Cardiac fibroblast (primary cell): ENCODE data around the gene NHS.

ENCODE experiments used
- DNase-seq, 2 donors: peaks; one replicate each; pipeline versions ENCODE4 v3.0.0 to v3.0.0-alpha.2; 2010; ENCODE audit warnings: low read depth in 2 of 2
- H3K4me3 ChIP-seq, 2 donors: replicated peaks in 1 of 2; 1 replicate in 1 of 2; 2 replicates in 1 of 2; pipeline ENCODE4 v1.5.1; 2011; ENCODE audit warnings: low read depth in 2 of 2, low read length in 2 of 2, mild to moderate bottlenecking in 2 of 2, moderate library complexity in 1 of 2
- TF ChIP-seq, protein P1 (sequence below): IDR thresholded peaks from one replicate; pipeline ENCODE4 v1.5.1; 2011; ENCODE audit warnings: low read depth, mild to moderate bottlenecking, low read length, inconsistent platforms

NHS gene

DNA sequence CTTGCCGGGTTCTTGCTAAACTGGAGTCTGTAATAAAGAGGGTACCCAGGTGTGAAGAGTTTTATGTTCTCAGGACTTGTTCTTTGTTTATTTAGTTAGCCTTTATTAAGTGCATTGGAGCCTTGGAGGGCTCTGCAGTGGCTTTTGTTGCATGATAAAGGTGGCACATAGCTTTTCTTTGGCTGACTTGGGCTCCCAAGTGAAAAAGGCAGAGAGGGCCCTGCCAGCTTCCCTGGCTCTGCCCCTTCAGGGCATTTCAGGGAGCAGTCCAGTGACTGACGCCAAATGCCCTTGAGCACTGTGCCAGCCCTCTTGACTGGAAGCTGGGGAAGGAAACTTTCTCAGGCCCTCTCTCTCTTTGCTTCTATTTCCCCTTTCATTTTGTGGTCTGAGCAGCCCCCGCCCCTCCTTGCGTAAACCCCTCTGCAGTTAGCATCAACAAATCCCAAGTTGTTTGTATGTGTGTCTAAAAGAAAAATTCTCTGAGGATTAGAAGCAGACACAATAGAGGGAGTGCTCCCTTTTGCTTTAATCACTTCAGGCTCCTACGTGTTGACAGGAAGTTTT lies 152.2 kb downstream of the NHS start:
- no peak overlapping the region for H3K4me3 ChIP-seq
- peak in 1 of 2 donors; percentile 24 for DNase-seq
- TF ChIP-seq, protein P1, sequence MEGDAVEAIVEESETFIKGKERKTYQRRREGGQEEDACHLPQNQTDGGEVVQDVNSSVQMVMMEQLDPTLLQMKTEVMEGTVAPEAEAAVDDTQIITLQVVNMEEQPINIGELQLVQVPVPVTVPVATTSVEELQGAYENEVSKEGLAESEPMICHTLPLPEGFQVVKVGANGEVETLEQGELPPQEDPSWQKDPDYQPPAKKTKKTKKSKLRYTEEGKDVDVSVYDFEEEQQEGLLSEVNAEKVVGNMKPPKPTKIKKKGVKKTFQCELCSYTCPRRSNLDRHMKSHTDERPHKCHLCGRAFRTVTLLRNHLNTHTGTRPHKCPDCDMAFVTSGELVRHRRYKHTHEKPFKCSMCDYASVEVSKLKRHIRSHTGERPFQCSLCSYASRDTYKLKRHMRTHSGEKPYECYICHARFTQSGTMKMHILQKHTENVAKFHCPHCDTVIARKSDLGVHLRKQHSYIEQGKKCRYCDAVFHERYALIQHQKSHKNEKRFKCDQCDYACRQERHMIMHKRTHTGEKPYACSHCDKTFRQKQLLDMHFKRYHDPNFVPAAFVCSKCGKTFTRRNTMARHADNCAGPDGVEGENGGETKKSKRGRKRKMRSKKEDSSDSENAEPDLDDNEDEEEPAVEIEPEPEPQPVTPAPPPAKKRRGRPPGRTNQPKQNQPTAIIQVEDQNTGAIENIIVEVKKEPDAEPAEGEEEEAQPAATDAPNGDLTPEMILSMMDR = no peak

DNA sequence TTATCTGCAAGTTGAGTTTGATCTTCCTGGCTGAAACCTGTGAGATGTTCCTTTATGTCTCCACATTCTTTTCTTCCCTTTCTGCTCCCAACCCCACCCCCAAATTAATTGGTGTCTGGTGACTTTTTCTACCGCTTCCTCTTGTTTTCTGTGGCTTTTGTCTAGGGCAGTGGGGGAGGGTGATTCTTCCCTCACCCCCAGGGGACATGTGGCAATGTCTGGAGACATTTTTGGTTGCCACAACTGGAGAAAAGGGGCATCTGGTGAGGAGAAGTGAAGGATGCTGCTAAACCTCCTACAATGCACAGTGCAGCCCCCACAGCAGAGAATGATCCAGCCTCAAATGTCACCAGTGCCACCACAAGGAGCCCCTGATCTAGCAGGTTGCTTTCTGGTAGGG lies 152.9 kb downstream of the NHS start:
- H3K4me3 ChIP-seq = no peak overlapping the region
- TF ChIP-seq, protein P1 = no peak
- DNase-seq = no peak

DNA sequence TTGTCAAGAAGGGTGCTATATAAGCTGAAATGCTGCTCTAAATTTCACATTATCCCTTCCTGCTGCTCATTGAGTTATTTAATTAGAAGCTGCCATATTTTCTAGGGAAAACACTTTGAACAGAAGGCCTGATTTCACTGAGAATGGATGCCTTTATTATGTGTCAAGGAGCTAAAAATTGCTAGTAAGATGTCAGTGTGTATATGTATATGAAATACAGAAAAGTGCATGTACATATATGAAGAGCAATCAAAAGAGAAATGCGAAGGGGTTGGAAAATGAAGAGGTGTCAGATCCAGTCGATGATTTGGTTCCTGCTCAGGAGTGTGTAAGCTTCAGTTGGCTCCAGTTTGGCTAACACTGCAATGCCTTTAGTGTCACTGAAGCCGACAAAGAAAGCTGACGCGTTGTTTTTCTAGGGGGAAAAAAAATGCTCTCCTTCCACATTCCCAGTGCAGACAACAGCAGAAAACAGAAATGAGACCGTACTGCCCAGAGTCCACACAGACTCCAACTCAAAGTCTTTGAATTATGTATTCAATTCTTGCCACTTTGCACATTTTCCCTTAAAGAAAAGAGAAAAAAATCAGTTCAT lies 154.2 kb downstream of the NHS start:
- TF ChIP-seq, protein P1 = no peak
- DNase-seq = no peak
- no peak overlapping the region for H3K4me3 ChIP-seq

DNA sequence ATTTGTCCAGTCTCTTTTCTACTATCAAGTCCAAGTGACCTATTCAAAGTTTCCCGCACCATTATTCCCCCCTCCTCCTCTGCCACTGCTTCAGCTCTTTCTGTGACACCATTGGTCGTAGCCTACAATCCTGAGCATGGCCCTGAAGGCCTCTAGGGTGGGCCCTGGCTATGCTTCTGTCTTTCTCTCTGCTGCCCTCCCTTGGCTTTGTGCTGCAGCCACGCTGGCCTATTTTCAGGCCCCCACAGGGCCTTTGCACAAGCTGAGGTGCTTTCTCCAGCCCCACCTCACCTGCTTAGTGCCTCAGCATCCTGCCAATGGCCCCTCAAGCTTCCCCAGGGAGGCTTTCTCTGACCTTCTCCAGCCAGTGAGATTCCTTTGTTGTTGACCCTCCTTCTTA lies 156.5 kb downstream of the NHS start:
- H3K4me3 ChIP-seq = no peak overlapping the region

DNA sequence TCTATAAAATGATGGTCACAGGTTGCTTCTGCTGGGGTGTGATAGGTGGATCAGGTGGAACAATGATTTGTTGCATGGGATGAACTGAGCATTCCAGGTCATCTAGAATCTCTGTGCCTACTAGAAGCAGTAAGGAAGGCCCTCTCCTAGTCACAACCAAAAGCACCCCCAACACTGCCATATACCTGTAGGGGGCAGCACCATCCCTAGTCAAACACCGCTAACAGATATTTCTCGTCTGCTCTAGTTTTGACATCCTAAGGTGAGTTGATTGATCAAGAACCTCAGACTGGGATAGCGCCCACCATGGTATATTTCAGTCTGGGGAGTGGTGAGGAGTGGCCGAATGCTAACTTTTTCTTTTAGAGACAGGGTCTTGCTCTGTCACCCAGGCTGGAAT lies 160.2 kb downstream of the NHS start:
- DNase-seq = peak; percentile 55 to 56
- H3K4me3 ChIP-seq = no peak overlapping the region
- TF ChIP-seq, protein P1 = peak; percentile 57

More for the DNA sequence above, 156.5 kb downstream of the NHS start:
- no peak for DNase-seq
- TF ChIP-seq, protein P1 = no peak

DNA sequence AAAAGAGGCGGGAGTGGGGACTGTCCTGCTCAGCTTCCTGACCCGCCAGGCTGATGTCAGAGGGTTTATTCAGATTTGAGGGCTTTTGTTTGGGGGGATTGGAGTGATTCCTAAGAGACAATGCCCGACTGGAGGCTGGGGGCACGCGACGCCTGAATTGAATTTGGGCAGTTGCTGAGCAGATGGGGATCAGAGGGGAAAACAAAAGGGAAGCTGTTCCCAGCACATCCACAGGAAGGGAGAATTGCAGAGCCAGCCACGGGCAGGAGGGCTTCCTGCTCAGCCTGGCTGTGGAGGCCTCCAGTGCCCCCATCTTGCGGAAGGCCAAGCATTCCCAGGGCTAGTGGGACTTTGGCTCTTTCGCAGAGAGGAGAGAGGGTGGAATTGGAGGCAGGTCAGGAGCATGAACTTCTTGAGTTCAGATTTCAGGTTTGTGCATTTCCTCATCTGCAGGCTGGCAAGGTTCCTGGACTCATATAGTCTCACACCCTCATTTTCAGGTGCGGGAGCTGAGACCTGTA lies 162.8 kb downstream of the NHS start:
- no peak for DNase-seq
- TF ChIP-seq, protein P1 = no peak
- H3K4me3 ChIP-seq = no peak overlapping the region

DNA sequence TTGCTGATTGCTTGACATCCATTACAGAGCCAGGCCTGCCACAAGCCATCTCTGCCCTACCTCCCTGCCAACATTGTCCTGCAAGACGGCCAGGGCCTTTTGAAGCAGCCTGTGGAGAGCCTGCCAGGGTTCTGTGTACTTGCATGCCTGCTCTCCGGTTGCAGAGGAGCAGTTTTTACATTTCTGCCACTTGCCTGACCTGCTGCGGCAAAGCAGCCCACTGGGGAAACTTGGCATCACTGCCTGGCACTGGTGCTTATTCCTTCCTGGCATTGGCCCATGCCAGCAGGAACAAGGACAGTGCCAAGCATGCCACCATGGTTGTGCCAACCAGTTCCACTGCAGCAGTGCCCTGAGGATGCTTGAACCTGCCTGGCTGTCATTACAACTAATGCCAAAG lies 167.1 kb downstream of the NHS start:
- TF ChIP-seq, protein P1 = no peak
- H3K4me3 ChIP-seq = no peak overlapping the region
- no peak for DNase-seq
